Choroid plexus epithelial cell (primary cell): ENCODE data around the gene ZBTB42.

Experiments
- DNase-seq: peaks from one replicate; pipeline ENCODE4 v3.0.0-alpha.2; 2010; ENCODE audit warnings: low read depth
- H3K4me3 ChIP-seq: 2 replicates; pipeline ENCODE4 v1.5.1; 2011; ENCODE audit warnings: low read depth, mild to moderate bottlenecking, control low read depth, low read length, moderate library complexity
- CTCF ChIP-seq: conservative IDR thresholded peaks from 2 replicates; pipeline ENCODE4 v1.5.1; 2011; ENCODE audit warnings: low read depth, mild to moderate bottlenecking, control low read depth, inconsistent platforms, low read length, moderate library complexity

The ZBTB42 gene

GRCh38 chr14:104774453-104775072, 26.3 kb upstream of the ZBTB42 start:
- TF ChIP-seq CTCF = no peak
- no peak for DNase-seq
- no peak overlapping the region for H3K4me3 ChIP-seq

GRCh38 chr14:104775073-104775489, 25.8 kb upstream of the ZBTB42 start:
- DNase-seq = no peak
- TF ChIP-seq CTCF = no peak
- no peak overlapping the region for H3K4me3 ChIP-seq

- TF ChIP-seq CTCF = no peak
- H3K4me3 ChIP-seq = no peak overlapping the region
- no peak for DNase-seq
Observed at GRCh38 chr14:104776481-104776880, 24.4 kb upstream of the ZBTB42 start.

- H3K4me3 ChIP-seq = no peak overlapping the region
- no peak for DNase-seq
- TF ChIP-seq CTCF = peak; percentile 30
Observed at GRCh38 chr14:104776961-104777807, 23.7 kb upstream of the ZBTB42 start.

GRCh38 chr14:104777808-104778249, 23.1 kb upstream of the ZBTB42 start:
- no peak for DNase-seq
- H3K4me3 ChIP-seq = no peak overlapping the region
- no peak for TF ChIP-seq CTCF

GRCh38 chr14:104778694-104779331, 22.1 kb upstream of the ZBTB42 start:
- DNase-seq = no peak
- no peak for TF ChIP-seq CTCF
- no peak overlapping the region for H3K4me3 ChIP-seq
